HCT116 (cell line): Measurements from ENCODE around the gene SLC15A5. TPM values are rescaled to one million over a fixed set of nuclear protein-coding genes. Genes with fewer than 3 reads are reported as not detected.

Source experiments
- ATAC-seq: fragments of 200-7000 bp; cut with Tn5 transposase; 2 replicates; pipeline ENCODE4 v1.9.1; 2020; ENCODE audit warnings: mild to moderate bottlenecking, moderate library complexity
- BruUV-seq: library from RNA; stranded (reverse); fragments of 400-500 nt; replicated peaks from 2 replicates; lab custom pipeline; 2021; lab: Mats Ljungman, UMichigan
- CTCF ChIA-PET: fragments of 300-600 bp; sonication (Branson Sonifier 250); formaldehyde crosslinking; loops from one replicate; lab custom pipeline; 2021; ENCODE audit warnings: antibody characterized with exemption; lab: Charles Lee
- POLR2A ChIA-PET: fragments of 300-600, 350-600 bp; sonication (Branson Sonifier 250); formaldehyde crosslinking; loops from one replicate; lab custom pipeline; 2021; ENCODE audit warnings: antibody characterized with exemption; lab: Charles Lee
- RAD21 ChIA-PET, 2 experiments: fragments of 300-600 bp; sonication (Branson Sonifier 250); formaldehyde crosslinking; loops; one replicate each; lab custom pipeline; 2023; ENCODE audit warnings: low total read pairs in 2 of 2; ENCODE audit not compliant: uncharacterized antibody in 2 of 2, unreplicated experiment in 2 of 2, low non-redundant PET in 1 of 2; lab: Charles Lee
- DNase-seq: peaks from one replicate; pipeline ENCODE4 v3.0.0-alpha.2; 2010; ENCODE audit warnings: low read depth, low spot score
- H2AFZ ChIP-seq: fragments of 200-600 bp; shearing (Covaris generic), sonication (generic); 2 replicates; pipeline ENCODE4 v1.6.1; 2017; ENCODE audit warnings: low read depth, mixed run types, mixed read lengths, antibody characterized with exemption, low read length; ENCODE audit not compliant: poor library complexity, severe bottlenecking
- H3K27ac ChIP-seq: 2 replicates; pipeline ENCODE4 v1.5.1; 2012; ENCODE audit warnings: low read depth, low read length
- H3K27me3 ChIP-seq: fragments of 200-600 bp; sonication (generic); 2 replicates; pipeline ENCODE4 v1.6.1; 2016; ENCODE audit warnings: mixed run types, low read length, mixed read lengths; ENCODE audit not compliant: insufficient read depth
- H3K36me3 ChIP-seq, 2 experiments: fragments of 200-500 bp in 1 of 2; fragments of 200-600 bp in 1 of 2; sonication (Bioruptor generic) in 1 of 2; sonication (generic) in 1 of 2; 2 replicates each; pipeline versions ENCODE4 v1.5.1 to v1.6.1; 2014 to 2016; ENCODE audit warnings: low read length in 2 of 2, inconsistent platforms in 1 of 2, mixed read lengths in 1 of 2, mixed run types in 1 of 2; ENCODE audit not compliant: insufficient read depth in 2 of 2, control insufficient read depth in 1 of 2
- H3K4me1 ChIP-seq, 2 experiments: fragments of 200-600 bp in 1 of 2; sonication (generic) in 1 of 2; 2 replicates each; pipeline versions ENCODE4 v1.5.1 to v1.6.1; 2012 to 2017; ENCODE audit warnings: low read length in 2 of 2, inconsistent platforms in 1 of 2, mild to moderate bottlenecking in 1 of 2, mixed read lengths in 1 of 2, mixed run types in 1 of 2, moderate library complexity in 1 of 2; ENCODE audit not compliant: insufficient read depth in 2 of 2, control insufficient read depth in 1 of 2
- H3K4me2 ChIP-seq: fragments of 200-600 bp; sonication (generic); 2 replicates; pipeline ENCODE4 v1.6.1; 2017; ENCODE audit warnings: mixed run types, low read length, mixed read lengths
- H3K4me3 ChIP-seq, 2 experiments: fragments of 200-600 bp in 1 of 2; sonication (generic) in 1 of 2; replicated peaks in 1 of 2; 2 replicates each; pipeline ENCODE4 v1.5.1; 2011 to 2016; ENCODE audit warnings: low read length in 2 of 2, control low read depth in 1 of 2, low read depth in 1 of 2, mild to moderate bottlenecking in 1 of 2, mixed read lengths in 1 of 2, mixed run types in 1 of 2
- H3K79me2 ChIP-seq: fragments of 200-600 bp; sonication (generic); 2 replicates; pipeline ENCODE4 v1.6.1; 2017; ENCODE audit warnings: mild to moderate bottlenecking, mixed run types, low read length, moderate library complexity, mixed read lengths; ENCODE audit not compliant: insufficient read depth
- H3K9ac ChIP-seq: fragments of 200-600 bp; sonication (generic); 2 replicates; pipeline ENCODE4 v1.6.1; 2016; ENCODE audit warnings: low read length, mixed read lengths
- H3K9me2 ChIP-seq: fragments of 200-600 bp; sonication (generic), shearing (Covaris generic); 2 replicates; pipeline ENCODE4 v1.6.1; 2017; ENCODE audit warnings: mixed run types, mild to moderate bottlenecking, moderate library complexity; ENCODE audit not compliant: insufficient read depth
- H3K9me3 ChIP-seq, 2 experiments: fragments of 200-500 bp in 1 of 2; fragments of 200-600 bp in 1 of 2; sonication (Bioruptor generic) in 1 of 2; sonication (generic) in 1 of 2; 2 replicates each; pipeline ENCODE4 v1.6.1; 2014 to 2017; ENCODE audit warnings: low read length in 2 of 2, mixed read lengths in 2 of 2, inconsistent platforms in 1 of 2, low read depth in 1 of 2, mild to moderate bottlenecking in 1 of 2, mixed run types in 1 of 2, moderate library complexity in 1 of 2; ENCODE audit not compliant: control insufficient read depth in 1 of 2, insufficient read depth in 1 of 2
- H4K20me1 ChIP-seq: fragments of 200-600 bp; sonication (generic), shearing (Covaris generic); 2 replicates; pipeline ENCODE4 v1.6.1; 2017; ENCODE audit warnings: mixed run types, mild to moderate bottlenecking, moderate library complexity; ENCODE audit not compliant: insufficient read depth
- CEBPB ChIP-seq: IDR thresholded peaks from 2 replicates; pipeline ENCODE4 v1.6.1; 2012; ENCODE audit warnings: low read depth
- CTCF ChIP-seq, 3 experiments: fragments of 200-600 bp in 1 of 3; sonication (generic) in 1 of 3; IDR thresholded peaks in 2 of 3; conservative IDR thresholded peaks in 1 of 3; 2 replicates each; pipeline ENCODE4 v1.5.1; 2012 to 2017; ENCODE audit warnings: low read depth in 2 of 3, low read length in 2 of 3, antibody characterized with exemption in 1 of 3, borderline replicate concordance in 1 of 3, control low read depth in 1 of 3, mild to moderate bottlenecking in 1 of 3, mixed read lengths in 1 of 3, mixed run types in 1 of 3, moderate library complexity in 1 of 3; ENCODE audit not compliant: insufficient read depth in 1 of 3
- EGR1 ChIP-seq: IDR thresholded peaks from 2 replicates; pipeline ENCODE4 v1.6.1; 2012; ENCODE audit warnings: low read depth
- EZH2 ChIP-seq: fragments of 200-600 bp; sonication (generic); IDR thresholded peaks from 2 replicates; pipeline ENCODE4 v1.6.1; 2017; ENCODE audit warnings: antibody characterized with exemption, mixed run types
- EZH2phosphoT487 ChIP-seq: fragments of 200-600 bp; IDR thresholded peaks from 2 replicates; pipeline ENCODE4 v1.6.1; 2018; ENCODE audit warnings: antibody characterized with exemption, borderline replicate concordance
- FOSL1 ChIP-seq: IDR thresholded peaks from 2 replicates; pipeline ENCODE4 v1.6.1; 2012; ENCODE audit warnings: low read depth
- JUND ChIP-seq: IDR thresholded peaks from 2 replicates; pipeline ENCODE4 v1.6.1; 2012
- MAX ChIP-seq: IDR thresholded peaks from 2 replicates; pipeline ENCODE4 v1.6.1; 2012
- POLR2A ChIP-seq: IDR thresholded peaks from 2 replicates; pipeline ENCODE4 v1.7.0; 2011; ENCODE audit warnings: borderline replicate concordance; ENCODE audit not compliant: insufficient read depth, insufficient read length; ENCODE audit errors: extremely low read depth
- POLR2AphosphoS5 ChIP-seq: IDR thresholded peaks from 2 replicates; pipeline ENCODE4 v1.6.1; 2011; ENCODE audit warnings: mild to moderate bottlenecking, low read depth, low read length, moderate library complexity
- RAD21 ChIP-seq: IDR thresholded peaks from 2 replicates; pipeline ENCODE4 v1.6.1; 2012; ENCODE audit warnings: low read depth, mild to moderate bottlenecking
- REST ChIP-seq: IDR thresholded peaks from 2 replicates; pipeline ENCODE4 v1.6.1; 2012; ENCODE audit warnings: low read depth
- SIN3A ChIP-seq: IDR thresholded peaks from 2 replicates; pipeline ENCODE4 v1.6.1; 2012; ENCODE audit warnings: low read depth
- SP1 ChIP-seq: IDR thresholded peaks from 2 replicates; pipeline ENCODE4 v1.6.1; 2012; ENCODE audit warnings: low read depth
- SRF ChIP-seq: IDR thresholded peaks from 2 replicates; pipeline ENCODE4 v1.6.1; 2012; ENCODE audit warnings: low read depth
- YY1 ChIP-seq: IDR thresholded peaks from 2 replicates; pipeline ENCODE4 v1.6.1; 2011; ENCODE audit warnings: low read length, low read depth, moderate library complexity, mild to moderate bottlenecking; ENCODE audit not compliant: insufficient replicate concordance; ENCODE audit errors: extremely low read depth
- ZBTB33 ChIP-seq: IDR thresholded peaks from 2 replicates; pipeline ENCODE4 v1.6.1; 2011; ENCODE audit warnings: mild to moderate bottlenecking, low read length, moderate library complexity; ENCODE audit not compliant: insufficient replicate concordance; ENCODE audit errors: extremely low read depth
- ZFX ChIP-seq: fragments of 450-650 bp; IDR thresholded peaks from 2 replicates; pipeline ENCODE4 v1.6.1; 2017
- ZNF274 ChIP-seq: fragments of 200-500 bp; sonication (Bioruptor generic); IDR thresholded peaks from 2 replicates; pipeline ENCODE4 v1.6.1; 2014; ENCODE audit warnings: mild to moderate bottlenecking, low read depth, low read length, inconsistent platforms
- intact Hi-C: fragments of 100-400 bp; cut with micrococcal nuclease; formaldehyde crosslinking; loops from 2 replicates; pipeline ENCODE4 v1.10.0; 2022
- total RNA-seq: library from RNA; stranded (reverse); gene quantifications from one replicate; pipeline ENCODE4 v1.2.1, GENCODE V29; 2021; ENCODE audit not compliant: unreplicated experiment

SLC15A5 gene
- total RNA-seq, 1 experiment from 2014 or later: not detected

GRCh38 chr12:16183541-16183940 lies 93.9 kb downstream of the SLC15A5 start:
- Histone ChIP-seq H4K20me1 (no peaks in the 10 kb centered on the region), H3K4me3 (no peak overlapping the region), H2AFZ (no peak overlapping the region), H3K27me3 (peaks cover 5% of the 10 kb centered on the region; the same call in 1 of the 2 replicates), H3K4me2 (no peak overlapping the region), H3K9me3 (no peaks in the 10 kb centered on the region), H3K4me1 (no peaks in the 10 kb centered on the region), H3K9ac (no peak overlapping the region), H3K9me2 (no peaks in the 10 kb centered on the region), H3K27ac (no peak overlapping the region), H3K79me2 (no peaks in the 10 kb centered on the region)
- POLR2A ChIA-PET: no interaction called here
- RAD21 ChIA-PET: no interaction called here
- CTCF ChIA-PET: no interaction called here
- no peak for DNase-seq
- intact Hi-C loops: no loop called here
- no TSS peak for BruUV-seq
- ATAC-seq: no peak
- no peak for TF ChIP-seq EGR1
- no peak for TF ChIP-seq CTCF (IDR thresholded peaks at IDR 0.05 in 2 of 3, conservative IDR thresholded peaks at IDR 0.05 in 1 of 3; ENCODE audit: borderline replicate concordance in 1 of 3, insufficient read depth in 1 of 3, low read depth in 2 of 3, low read length in 2 of 3)
- no peak for TF ChIP-seq JUND
- TF ChIP-seq YY1: no peak
- TF ChIP-seq ZBTB33: no peak
- no peak for TF ChIP-seq ZNF274
- no peak for TF ChIP-seq POLR2A
- TF ChIP-seq FOSL1: no peak
- no peak for TF ChIP-seq SIN3A
- no peak for TF ChIP-seq MAX
- no peak for TF ChIP-seq EZH2
- TF ChIP-seq CEBPB: no peak
- TF ChIP-seq SP1: no peak
- TF ChIP-seq SRF: no peak
- no peak for TF ChIP-seq REST
- TF ChIP-seq ZFX: no peak
- no peak for TF ChIP-seq EZH2phosphoT487
- TF ChIP-seq RAD21: no peak
- TF ChIP-seq POLR2AphosphoS5: no peak
- TF ChIP-seq, all 23 proteins: peak for 0
- H3K36me3 ChIP-seq: no peaks in the 10 kb centered on the region
